HepG2 (cell line): ENCODE results near the gene PYGO2. TPM values are rescaled to one million over a fixed set of nuclear protein-coding genes. Genes with fewer than 3 reads are reported as not detected.

Experiments used
- ARNT2 ChIP-seq: sonication (generic); formaldehyde crosslinking; IDR thresholded peaks from 2 replicates; pipeline ENCODE4 v1.8.0; 2022; ENCODE audit warnings: mild to moderate bottlenecking, low read depth, missing genetic modification reagents, moderate library complexity
- FOXO4 ChIP-seq: sonication (generic); formaldehyde crosslinking; conservative IDR thresholded peaks from 2 replicates; pipeline ENCODE4 v1.8.1; 2023; ENCODE audit warnings: missing genetic modification reagents
- FUBP1 ChIP-seq: sonication (generic); formaldehyde crosslinking; IDR thresholded peaks from 2 replicates; pipeline ENCODE4 v1.5.1; 2020; ENCODE audit warnings: missing genetic modification reagents, mild to moderate bottlenecking, borderline replicate concordance
- GLI4 ChIP-seq: sonication (generic); formaldehyde crosslinking; IDR thresholded peaks from 2 replicates; pipeline ENCODE4 v1.5.1; 2020; ENCODE audit warnings: missing genetic modification reagents, mild to moderate bottlenecking, moderate library complexity, borderline replicate concordance
- ISL2 ChIP-seq: sonication (generic); formaldehyde crosslinking; IDR thresholded peaks from 2 replicates; pipeline ENCODE4 v1.5.0; 2020; ENCODE audit warnings: missing genetic modification reagents
- JUND ChIP-seq: sonication (generic); formaldehyde crosslinking; IDR thresholded peaks from 2 replicates; pipeline ENCODE4 v1.8.0; 2022; ENCODE audit warnings: mild to moderate bottlenecking, missing genetic modification reagents
- KDM5B ChIP-seq: sonication (generic); formaldehyde crosslinking; IDR thresholded peaks from 2 replicates; pipeline ENCODE4 v1.4.0; 2020; ENCODE audit warnings: missing genetic modification reagents, mild to moderate bottlenecking, borderline replicate concordance
- NONO ChIP-seq, 2 experiments: fragments of 450-650 bp in 1 of 2; sonication (generic) in 1 of 2; formaldehyde crosslinking in 1 of 2; IDR thresholded peaks in 1 of 2; conservative IDR thresholded peaks in 1 of 2; 2 replicates each; pipeline versions ENCODE4 v1.6.1 to v1.8.0; 2017 to 2022; ENCODE audit warnings: mild to moderate bottlenecking in 1 of 2, missing genetic modification reagents in 1 of 2, moderate library complexity in 1 of 2
- PATZ1 ChIP-seq: sonication (generic); formaldehyde crosslinking; IDR thresholded peaks from 2 replicates; pipeline ENCODE4 v1.4.0; 2020; ENCODE audit warnings: missing genetic modification reagents
- PCBP1 ChIP-seq: fragments of 200-400 bp; formaldehyde crosslinking; IDR thresholded peaks from 2 replicates; pipeline ENCODE4 v1.6.1; 2017; ENCODE audit warnings: mild to moderate bottlenecking, low read depth, low read length, borderline replicate concordance
- RCOR2 ChIP-seq: IDR thresholded peaks from 2 replicates; pipeline ENCODE4 v1.6.1; 2016; ENCODE audit warnings: missing biosample characterization, missing genetic modification reagents
- ZFP91 ChIP-seq: sonication (generic); formaldehyde crosslinking; IDR thresholded peaks from 2 replicates; pipeline ENCODE4 v1.9.0; 2022; ENCODE audit warnings: missing genetic modification reagents, mild to moderate bottlenecking, borderline replicate concordance
- ZMAT3 ChIP-seq: sonication (generic); formaldehyde crosslinking; conservative IDR thresholded peaks from 2 replicates; pipeline ENCODE4 v1.7.0; 2021; ENCODE audit warnings: missing genetic modification reagents
- ZNF124 ChIP-seq: sonication (generic); formaldehyde crosslinking; IDR thresholded peaks from 2 replicates; pipeline ENCODE4 v1.4.0; 2020; ENCODE audit warnings: missing genetic modification reagents
- ZNF776 ChIP-seq: sonication (generic); formaldehyde crosslinking; IDR thresholded peaks from 2 replicates; pipeline ENCODE4 v1.4.0; 2020; ENCODE audit warnings: mild to moderate bottlenecking, missing genetic modification reagents
- ZZZ3 ChIP-seq: sonication (generic); formaldehyde crosslinking; IDR thresholded peaks from 2 replicates; pipeline ENCODE4 v1.4.0; 2020; ENCODE audit warnings: missing genetic modification reagents, mild to moderate bottlenecking, borderline replicate concordance
- polyA plus RNA-seq, 8 experiments: library from polyadenylated mRNA; depleted of rRNA in 3 of 8; stranded (reverse) in 7 of 8; unstranded in 1 of 8; fragments of >200 nt; fragmentation: Illumina TruSeq in 4 of 8; extraction: Trizol in 4 of 8; gene quantifications; 2 replicates each; pipeline versions ENCODE4 v1.2.1 to v1.2.3, GENCODE V29; 2011 to 2016; ENCODE audit warnings: low read depth in 4 of 8, missing spikeins in 1 of 8, mixed read lengths in 1 of 8; ENCODE audit not compliant: insufficient read depth in 1 of 8
- total RNA-seq, 5 experiments: library from RNA; depleted of rRNA; stranded (reverse); fragments of >200 nt; fragmentation: Illumina TruSeq; extraction: Trizol; gene quantifications; 2 replicates each; pipeline ENCODE4 v1.2.3, GENCODE V29; 2016; ENCODE audit warnings: low read depth in 1 of 5

PYGO2 gene
- total and polyA plus RNA-seq, 2 of the 13 experiments (the other 11 are each of a cell fraction or from before 2014, with no cell fraction given): 20.3 to 21.8 TPM

GRCh38 chr1:155000726-155001424 is 39.3 kb upstream of the PYGO2 start (continued):
- no peak for TF ChIP-seq NONO (IDR thresholded peaks at IDR 0.05)
- TF ChIP-seq NONO (CRISPR knock-in tag; conservative IDR thresholded peaks at IDR 0.05): peak; percentile 54
- peak; percentile 79; the same call in 1 of the 2 replicates for TF ChIP-seq ZFP91 (CRISPR knock-in tag)
- peak; percentile 95 for TF ChIP-seq PCBP1
- peak; percentile 76; the same call in 1 of the 2 replicates for TF ChIP-seq ISL2 (CRISPR knock-in tag)
- peak; percentile 67; the same call in 1 of the 2 replicates for TF ChIP-seq KDM5B (CRISPR knock-in tag)
- TF ChIP-seq FUBP1 (CRISPR knock-in tag): no peak
- no peak for TF ChIP-seq GLI4
- peak; percentile 71; the same call in 1 of the 2 replicates for TF ChIP-seq ZNF776 (CRISPR knock-in tag)
- peak; percentile 87 for TF ChIP-seq ZMAT3 (CRISPR knock-in tag)
- TF ChIP-seq JUND (CRISPR knock-in tag): peak; percentile 89
- TF ChIP-seq FOXO4: 0 out of 2 replicates have a peak, but pooled peaks have one; percentile 61
- TF ChIP-seq ZNF124 (CRISPR knock-in tag): peak; percentile 86; the same call in 1 of the 2 replicates
- no peak for TF ChIP-seq RCOR2 (CRISPR knock-in tag)
- TF ChIP-seq ARNT2 (CRISPR knock-in tag): 0 out of 2 replicates have a peak, but pooled peaks have one; percentile 23
- TF ChIP-seq PATZ1 (CRISPR knock-in tag): peak; percentile 98
- TF ChIP-seq ZZZ3 (CRISPR knock-in tag): no peak
